HG03457 (cell line): ENCODE data around the gene SLC12A1.
A peak's percentile ranks its signal among the peaks of the same experiment; 100 is the strongest.

Source experiments
- ATAC-seq: cut with Tn5 transposase; IDR thresholded peaks from one replicate; pipeline ENCODE4 v1.9.1; 2021; ENCODE audit warnings: moderate number of reproducible peaks; ENCODE audit not compliant: unreplicated experiment

SLC12A1 gene

GRCh38 chr15:48345516-48345915, 139.4 kb downstream of the SLC12A1 start:
- ATAC-seq: no peak

- ATAC-seq: peak; percentile 58
Observed at GRCh38 chr15:48352474-48353072, 146.5 kb downstream of the SLC12A1 start.
